ENCODE measurements around the gene CREM.

DNA sequence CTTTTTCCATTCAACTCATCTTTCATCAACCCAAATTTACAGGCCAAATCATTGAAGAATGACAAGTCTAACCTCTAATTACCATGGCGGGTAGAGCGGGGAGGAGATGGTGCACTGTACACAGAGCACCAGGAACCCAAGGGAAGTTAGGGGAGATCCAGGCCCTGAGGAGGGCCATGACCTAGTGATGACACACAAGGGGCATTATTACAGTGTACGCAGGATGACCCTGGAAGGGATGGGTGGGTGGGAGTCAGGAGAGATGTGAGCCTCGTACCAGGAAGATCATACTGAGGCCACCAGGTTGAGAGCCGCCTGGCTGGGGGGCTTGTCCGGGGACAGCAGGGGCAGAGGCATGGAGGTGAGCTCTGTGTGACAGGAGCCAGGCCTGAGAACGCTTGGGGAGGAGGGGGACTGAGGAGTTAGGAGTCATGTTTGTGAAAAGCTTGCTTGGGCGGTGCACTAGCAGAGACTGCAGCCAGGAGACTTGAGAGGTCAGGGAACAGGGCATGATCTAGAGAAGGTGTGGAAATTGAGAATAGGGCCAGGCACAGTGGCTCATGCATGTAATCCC is 120.2 kb downstream of the CREM start:
- TF ChIP-seq, protein P1, sequence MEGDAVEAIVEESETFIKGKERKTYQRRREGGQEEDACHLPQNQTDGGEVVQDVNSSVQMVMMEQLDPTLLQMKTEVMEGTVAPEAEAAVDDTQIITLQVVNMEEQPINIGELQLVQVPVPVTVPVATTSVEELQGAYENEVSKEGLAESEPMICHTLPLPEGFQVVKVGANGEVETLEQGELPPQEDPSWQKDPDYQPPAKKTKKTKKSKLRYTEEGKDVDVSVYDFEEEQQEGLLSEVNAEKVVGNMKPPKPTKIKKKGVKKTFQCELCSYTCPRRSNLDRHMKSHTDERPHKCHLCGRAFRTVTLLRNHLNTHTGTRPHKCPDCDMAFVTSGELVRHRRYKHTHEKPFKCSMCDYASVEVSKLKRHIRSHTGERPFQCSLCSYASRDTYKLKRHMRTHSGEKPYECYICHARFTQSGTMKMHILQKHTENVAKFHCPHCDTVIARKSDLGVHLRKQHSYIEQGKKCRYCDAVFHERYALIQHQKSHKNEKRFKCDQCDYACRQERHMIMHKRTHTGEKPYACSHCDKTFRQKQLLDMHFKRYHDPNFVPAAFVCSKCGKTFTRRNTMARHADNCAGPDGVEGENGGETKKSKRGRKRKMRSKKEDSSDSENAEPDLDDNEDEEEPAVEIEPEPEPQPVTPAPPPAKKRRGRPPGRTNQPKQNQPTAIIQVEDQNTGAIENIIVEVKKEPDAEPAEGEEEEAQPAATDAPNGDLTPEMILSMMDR (IDR thresholded peaks at IDR 0.05; ENCODE audit: insufficient read depth, low read length), result no peak
- TF ChIP-seq, protein P2, sequence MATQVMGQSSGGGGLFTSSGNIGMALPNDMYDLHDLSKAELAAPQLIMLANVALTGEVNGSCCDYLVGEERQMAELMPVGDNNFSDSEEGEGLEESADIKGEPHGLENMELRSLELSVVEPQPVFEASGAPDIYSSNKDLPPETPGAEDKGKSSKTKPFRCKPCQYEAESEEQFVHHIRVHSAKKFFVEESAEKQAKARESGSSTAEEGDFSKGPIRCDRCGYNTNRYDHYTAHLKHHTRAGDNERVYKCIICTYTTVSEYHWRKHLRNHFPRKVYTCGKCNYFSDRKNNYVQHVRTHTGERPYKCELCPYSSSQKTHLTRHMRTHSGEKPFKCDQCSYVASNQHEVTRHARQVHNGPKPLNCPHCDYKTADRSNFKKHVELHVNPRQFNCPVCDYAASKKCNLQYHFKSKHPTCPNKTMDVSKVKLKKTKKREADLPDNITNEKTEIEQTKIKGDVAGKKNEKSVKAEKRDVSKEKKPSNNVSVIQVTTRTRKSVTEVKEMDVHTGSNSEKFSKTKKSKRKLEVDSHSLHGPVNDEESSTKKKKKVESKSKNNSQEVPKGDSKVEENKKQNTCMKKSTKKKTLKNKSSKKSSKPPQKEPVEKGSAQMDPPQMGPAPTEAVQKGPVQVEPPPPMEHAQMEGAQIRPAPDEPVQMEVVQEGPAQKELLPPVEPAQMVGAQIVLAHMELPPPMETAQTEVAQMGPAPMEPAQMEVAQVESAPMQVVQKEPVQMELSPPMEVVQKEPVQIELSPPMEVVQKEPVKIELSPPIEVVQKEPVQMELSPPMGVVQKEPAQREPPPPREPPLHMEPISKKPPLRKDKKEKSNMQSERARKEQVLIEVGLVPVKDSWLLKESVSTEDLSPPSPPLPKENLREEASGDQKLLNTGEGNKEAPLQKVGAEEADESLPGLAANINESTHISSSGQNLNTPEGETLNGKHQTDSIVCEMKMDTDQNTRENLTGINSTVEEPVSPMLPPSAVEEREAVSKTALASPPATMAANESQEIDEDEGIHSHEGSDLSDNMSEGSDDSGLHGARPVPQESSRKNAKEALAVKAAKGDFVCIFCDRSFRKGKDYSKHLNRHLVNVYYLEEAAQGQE (IDR thresholded peaks at IDR 0.05; ENCODE audit: insufficient replicate concordance, low read depth), result no peak
- no peak for TF ChIP-seq POLR2AphosphoS5 (IDR thresholded peaks at IDR 0.05; ENCODE audit: low read depth)
